CD4-positive, alpha-beta T cell (primary cell): ENCODE results near the gene AMOTL2. TPM values are rescaled to one million over a fixed set of nuclear protein-coding genes. Genes with fewer than 3 reads are reported as not detected.

Source experiments
- ATAC-seq: fragments of 200-7000 bp; cut with Tn5 transposase; one replicate; pipeline ENCODE4 v1.10.0; 2022; ENCODE audit warnings: mild to moderate bottlenecking; ENCODE audit not compliant: poor library complexity
- CTCF ChIA-PET: fragments of 350-600 bp; sonication (Branson Sonifier 250); formaldehyde crosslinking; loops from one replicate; lab custom pipeline; 2021; ENCODE audit warnings: antibody characterized with exemption, inconsistent platforms; lab: Charles Lee
- POLR2A ChIA-PET: fragments of 350-600 bp; sonication (Branson Sonifier 250); formaldehyde crosslinking; loops from one replicate; lab custom pipeline; 2021; ENCODE audit warnings: antibody characterized with exemption, inconsistent platforms; lab: Charles Lee
- DNase-seq, 14 experiments: peaks; one replicate each; pipeline ENCODE4 v3.0.0-alpha.2; 2013 to 2020; ENCODE audit warnings: mixed read lengths in 2 of 14
- H3K27ac ChIP-seq, 2 donors: one replicate each; pipeline versions ENCODE4 v1.5.1 to v1.7.0; 2013; ENCODE audit warnings: low read length in 2 of 2, low read depth in 1 of 2, mild to moderate bottlenecking in 1 of 2
- H3K27me3 ChIP-seq, 2 experiments: 1 replicate in 1 of 2; 2 replicates in 1 of 2; pipeline versions ENCODE4 v1.6.1 to v1.7.0; 2013; ENCODE audit warnings: low read length in 2 of 2, control low read depth in 1 of 2, mild to moderate bottlenecking in 1 of 2, moderate library complexity in 1 of 2; ENCODE audit not compliant: insufficient read depth in 2 of 2, control insufficient read depth in 1 of 2
- H3K36me3 ChIP-seq: one replicate; pipeline ENCODE4 v1.6.1; 2013; ENCODE audit warnings: low read length, control low read depth; ENCODE audit not compliant: insufficient read depth
- H3K4me1 ChIP-seq: one replicate; pipeline ENCODE4 v1.6.1; 2013; ENCODE audit warnings: low read length, control low read depth; ENCODE audit not compliant: insufficient read depth
- H3K4me3 ChIP-seq: one replicate; pipeline ENCODE4 v1.5.1; 2013; ENCODE audit warnings: mild to moderate bottlenecking, low read length, moderate library complexity
- H3K9me3 ChIP-seq, 2 experiments: 1 replicate in 1 of 2; 2 replicates in 1 of 2; pipeline versions ENCODE4 v1.6.1 to v1.7.0; 2013; ENCODE audit warnings: low read length in 2 of 2, mild to moderate bottlenecking in 2 of 2, control low read depth in 1 of 2, moderate library complexity in 1 of 2; ENCODE audit not compliant: control insufficient read depth in 1 of 2, insufficient read depth in 1 of 2
- H3K27ac Mint-ChIP-seq: one replicate; pipeline ENCODE4 v1.8.0; 2020; ENCODE audit warnings: mixed read lengths
- H3K27me3 Mint-ChIP-seq: one replicate; pipeline ENCODE4 v1.8.0; 2021; ENCODE audit warnings: mixed read lengths
- H3K36me3 Mint-ChIP-seq: one replicate; pipeline ENCODE4 v1.8.0; 2021; ENCODE audit warnings: low read depth, mixed read lengths
- H3K4me1 Mint-ChIP-seq: one replicate; pipeline ENCODE4 v1.8.0; 2021; ENCODE audit warnings: low read depth, mixed read lengths
- H3K4me3 Mint-ChIP-seq: one replicate; pipeline ENCODE4 v1.8.0; 2020; ENCODE audit warnings: mild to moderate bottlenecking, mixed read lengths
- H3K9me3 Mint-ChIP-seq: one replicate; pipeline ENCODE4 v1.8.0; 2020; ENCODE audit warnings: mixed read lengths
- CTCF ChIP-seq: fragments of 200-600 bp; IDR thresholded peaks from one replicate; pipeline ENCODE4 v1.8.0; 2022; ENCODE audit warnings: antibody characterized with exemption, mild to moderate bottlenecking
- intact Hi-C, 2 experiments: fragments of 100-400 bp; cut with DNase I in 1 of 2; cut with micrococcal nuclease in 1 of 2; formaldehyde crosslinking; loops; one replicate each; pipeline versions ENCODE4 v1.15.1 to v1.9.0; 2023 to 2025; cut with DNase I, micrococcal nuclease
- total RNA-seq, 174 experiments: library from RNA in 2 of 174; stranded (reverse) in 2 of 174; gene quantifications; one replicate each; pipeline ENCODE4 v1.2.3 and lab custom pipeline; 2021 to 2026

Gene AMOTL2
- total RNA-seq, 2 experiments from 2014 or later, result not detected

GRCh38 chr3:134346744-134347143 lies 27.5 kb downstream of the AMOTL2 start:
- ChIA-PET CTCF (no interaction called here), POLR2A (no interaction called here)
- intact Hi-C loops, result no loop called here
- Mint-ChIP-seq H3K27ac (no peak overlapping the region), H3K4me1 (no peaks in the 10 kb centered on the region), H3K4me3 (no peak overlapping the region), H3K27me3 (no peaks in the 10 kb centered on the region), H3K36me3 (no peaks in the 10 kb centered on the region), H3K9me3 (peaks cover 9% of the 10 kb centered on the region)
- H3K36me3 ChIP-seq, result no peaks in the 10 kb centered on the region
- H3K4me3 ChIP-seq, result no peak overlapping the region
- no peak for ATAC-seq
- H3K9me3 ChIP-seq, result peaks cover 3 to 6% of the 10 kb centered on the region in 2 experiments
- no peak for DNase-seq
- no peak overlapping the region for H3K27ac ChIP-seq
- H3K27me3 ChIP-seq, result peaks cover 0 to 3% of the 10 kb centered on the region in 2 experiments
- TF ChIP-seq CTCF, result no peak
- no peaks in the 10 kb centered on the region for H3K4me1 ChIP-seq

GRCh38 chr3:134345202-134345601 lies 29.0 kb downstream of the AMOTL2 start:
- Mint-ChIP-seq H3K4me1 (no peaks in the 10 kb centered on the region), H3K36me3 (no peaks in the 10 kb centered on the region), H3K9me3 (peaks cover 9% of the 10 kb centered on the region), H3K27ac (no peak overlapping the region), H3K27me3 (no peaks in the 10 kb centered on the region), H3K4me3 (no peak overlapping the region)
- no peak for DNase-seq
- H3K27me3 ChIP-seq, result peaks cover 0 to 3% of the 10 kb centered on the region in 2 experiments
- H3K27ac ChIP-seq, result no peak overlapping the region
- ChIA-PET CTCF (no interaction called here), POLR2A (no interaction called here)
- peaks cover 3 to 6% of the 10 kb centered on the region in 2 experiments for H3K9me3 ChIP-seq
- no peak for ATAC-seq
- H3K4me3 ChIP-seq, result no peak overlapping the region
- no peak for TF ChIP-seq CTCF
- no peaks in the 10 kb centered on the region for H3K36me3 ChIP-seq
- H3K4me1 ChIP-seq, result no peaks in the 10 kb centered on the region
- intact Hi-C loops, result no loop called here

GRCh38 chr3:134344560-134344959 lies 29.7 kb downstream of the AMOTL2 start:
- no peak overlapping the region for H3K27ac Mint-ChIP-seq
- ChIA-PET POLR2A (no interaction called here), CTCF (no interaction called here)
- Histone ChIP-seq H3K36me3 (no peaks in the 10 kb centered on the region), H3K27me3 (peaks cover 0 to 3% of the 10 kb centered on the region in 2 experiments), H3K9me3 (peaks cover 3 to 6% of the 10 kb centered on the region in 2 experiments), H3K4me1 (no peaks in the 10 kb centered on the region), H3K4me3 (no peak overlapping the region), H3K27ac (no peak overlapping the region)
- ATAC-seq (no peak), DNase-seq (no peak)
- H3K4me3 Mint-ChIP-seq, result no peak overlapping the region
- intact Hi-C loops, result no loop called here
- H3K4me1 Mint-ChIP-seq, result no peaks in the 10 kb centered on the region
- H3K27me3 Mint-ChIP-seq, result no peaks in the 10 kb centered on the region
- H3K36me3 Mint-ChIP-seq, result no peaks in the 10 kb centered on the region
- no peak for TF ChIP-seq CTCF
- H3K9me3 Mint-ChIP-seq, result peaks cover 9% of the 10 kb centered on the region
